GM21619 (cell line): Measurements from ENCODE around the gene MAP4K1.
"Not testable (repeated sequence)": the region's sequence is repeated elsewhere in the genome, so short reads cannot be mapped to it uniquely, and the experiment has no call there.

Experiments used
- ATAC-seq: cut with Tn5 transposase; IDR thresholded peaks from one replicate; pipeline ENCODE4 v1.9.1; 2021; ENCODE audit not compliant: unreplicated experiment

Gene MAP4K1

GRCh38 chr19:38579304-38579703 lies 38.4 kb downstream of the MAP4K1 start:
- not testable (repeated sequence) for ATAC-seq

DNA sequence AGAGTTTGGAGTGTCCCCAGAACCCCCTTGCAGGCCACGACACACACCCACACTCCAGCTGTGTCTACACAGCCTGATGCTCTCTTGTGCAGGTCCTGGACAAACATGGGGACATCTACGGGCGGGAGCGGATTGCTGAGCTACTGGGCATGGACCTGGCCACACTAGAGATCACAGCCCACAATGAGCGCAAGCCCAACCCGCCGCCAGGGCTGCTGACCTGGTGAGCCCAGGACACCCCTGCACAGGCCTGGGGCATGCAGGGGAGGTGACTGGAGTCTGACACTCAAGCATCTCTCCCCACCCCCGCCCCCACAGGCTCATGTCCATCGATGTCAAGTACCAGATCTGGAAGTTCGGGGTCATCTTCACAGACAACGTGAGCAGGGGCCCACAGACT lies 39.9 kb downstream of the MAP4K1 start:
- no peak for ATAC-seq

- no peak for ATAC-seq
Measured at GRCh38 chr19:38571682-38572081, 46.1 kb downstream of the MAP4K1 start.

DNA sequence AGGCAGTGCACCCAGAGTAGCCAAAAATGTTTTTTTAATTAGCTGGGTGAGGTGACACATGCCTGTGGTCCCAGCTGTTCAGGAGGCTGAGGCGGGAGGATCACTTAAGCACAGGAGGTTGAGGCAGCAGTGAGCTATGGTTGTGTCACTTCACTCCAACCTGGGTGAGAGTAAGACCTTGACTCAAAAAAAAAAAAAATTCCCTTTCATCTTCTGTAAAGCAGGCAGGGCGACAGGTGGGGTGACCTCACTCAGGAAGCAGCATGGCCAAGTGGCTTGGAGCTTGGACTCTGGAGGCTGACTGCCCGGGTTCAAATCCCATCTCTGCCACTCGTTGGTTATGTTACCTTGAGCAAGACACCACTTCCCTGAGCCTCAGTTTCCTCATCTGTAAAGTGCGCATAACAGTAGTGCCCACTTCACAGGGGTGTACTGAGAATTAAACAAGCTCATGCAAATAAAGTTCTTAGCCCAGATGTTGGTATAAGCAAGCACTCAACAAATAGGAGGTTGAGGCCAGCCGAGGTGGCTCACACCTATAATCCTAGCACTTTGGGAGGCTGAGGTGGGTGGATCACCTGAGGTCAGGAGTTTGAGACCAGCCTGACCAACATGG lies 48.3 kb downstream of the MAP4K1 start:
- no peak for ATAC-seq

DNA sequence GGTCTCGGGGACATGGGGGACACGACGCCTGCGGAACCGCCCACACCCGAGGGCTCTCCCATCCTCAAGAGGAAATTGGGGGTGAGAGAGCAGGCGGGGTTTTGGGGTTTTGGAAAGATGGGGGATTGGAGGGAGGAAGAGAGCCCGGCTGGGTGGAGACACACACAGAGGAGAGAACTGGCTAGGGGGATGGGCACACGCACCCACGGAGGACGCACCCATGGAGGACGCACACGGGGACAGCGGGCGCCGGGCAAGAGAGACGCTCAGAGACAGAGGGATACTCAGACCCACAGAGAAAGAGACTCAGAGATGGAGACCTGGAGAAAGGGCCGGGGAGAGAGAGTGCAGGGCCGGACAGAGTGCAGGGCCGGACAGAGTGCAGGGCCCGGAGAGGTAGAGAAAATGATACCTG lies 52.1 kb downstream of the MAP4K1 start:
- ATAC-seq, result no peak

DNA sequence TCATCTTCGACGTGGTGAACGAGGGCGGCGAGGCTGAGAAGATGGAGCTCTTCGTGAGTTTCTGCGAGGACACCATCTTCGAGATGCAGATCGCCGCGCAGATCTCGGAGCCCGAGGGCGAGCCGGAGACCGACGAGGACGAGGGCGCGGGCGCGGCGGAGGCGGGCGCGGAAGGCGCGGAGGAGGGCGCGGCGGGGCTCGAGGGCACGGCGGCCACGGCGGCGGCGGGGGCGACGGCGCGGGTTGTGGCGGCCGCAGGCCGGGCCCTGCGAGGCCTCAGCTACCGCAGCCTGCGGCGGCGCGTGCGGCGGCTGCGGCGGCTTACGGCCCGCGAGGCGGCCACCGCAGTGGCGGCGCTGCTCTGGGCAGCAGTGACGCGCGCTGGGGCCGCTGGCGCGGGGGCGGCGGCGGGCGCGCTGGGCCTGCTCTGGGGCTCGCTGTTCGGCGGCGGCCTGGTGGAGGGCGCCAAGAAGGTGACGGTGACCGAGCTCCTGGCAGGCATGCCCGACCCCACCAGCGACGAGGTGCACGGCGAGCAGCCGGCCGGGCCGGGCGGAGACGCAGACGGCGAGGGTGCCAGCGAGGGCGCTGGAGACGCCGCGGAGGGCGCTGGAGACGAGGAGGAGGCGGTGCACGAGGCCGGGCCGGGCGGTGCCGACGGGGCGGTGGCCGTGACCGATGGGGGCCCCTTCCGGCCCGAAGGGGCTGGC lies 52.6 kb downstream of the MAP4K1 start:
- ATAC-seq, result no peak

- no peak for ATAC-seq
Measured at GRCh38 chr19:38563475-38563874, 54.3 kb downstream of the MAP4K1 start.

- no peak for ATAC-seq
Measured at GRCh38 chr19:38562096-38562495, 55.7 kb downstream of the MAP4K1 start.

- ATAC-seq, result no peak
Measured at GRCh38 chr19:38561658-38562057, 56.1 kb downstream of the MAP4K1 start.

GRCh38 chr19:38561053-38561606 lies 56.6 kb downstream of the MAP4K1 start:
- no peak for ATAC-seq

- peak; percentile 65 for ATAC-seq
Measured at GRCh38 chr19:38559428-38560401, 58.0 kb downstream of the MAP4K1 start.

- ATAC-seq, result not testable (repeated sequence)
Measured at GRCh38 chr19:38558933-38559332, 58.8 kb downstream of the MAP4K1 start.

GRCh38 chr19:38557205-38557799 lies 60.5 kb downstream of the MAP4K1 start:
- ATAC-seq, result peak; percentile 37

- no peak for ATAC-seq
Measured at GRCh38 chr19:38556521-38557174, 61.1 kb downstream of the MAP4K1 start.

GRCh38 chr19:38555200-38555599 lies 62.6 kb downstream of the MAP4K1 start:
- no peak for ATAC-seq

DNA sequence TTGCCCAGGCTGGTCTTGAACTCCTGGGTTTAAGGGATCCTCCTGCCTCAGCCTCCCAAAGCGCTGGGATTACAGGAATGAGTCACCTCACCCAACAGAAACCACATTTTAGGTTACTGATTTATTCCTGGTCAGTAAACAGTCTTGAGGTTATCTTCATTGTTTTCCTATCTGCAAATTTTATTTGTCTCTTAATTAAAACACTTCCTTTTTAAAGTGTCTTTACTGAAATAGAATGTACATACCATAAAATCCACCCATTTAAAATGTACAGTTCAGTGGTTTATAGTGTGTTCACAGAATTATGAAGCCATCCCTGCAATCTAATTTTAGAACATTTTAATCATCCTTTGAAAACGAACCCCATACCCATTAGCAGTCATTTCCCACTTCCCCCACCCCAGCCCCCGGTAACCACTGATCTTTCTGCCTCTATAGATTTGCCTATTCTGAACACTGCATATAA lies 63.0 kb downstream of the MAP4K1 start:
- no peak for ATAC-seq

DNA sequence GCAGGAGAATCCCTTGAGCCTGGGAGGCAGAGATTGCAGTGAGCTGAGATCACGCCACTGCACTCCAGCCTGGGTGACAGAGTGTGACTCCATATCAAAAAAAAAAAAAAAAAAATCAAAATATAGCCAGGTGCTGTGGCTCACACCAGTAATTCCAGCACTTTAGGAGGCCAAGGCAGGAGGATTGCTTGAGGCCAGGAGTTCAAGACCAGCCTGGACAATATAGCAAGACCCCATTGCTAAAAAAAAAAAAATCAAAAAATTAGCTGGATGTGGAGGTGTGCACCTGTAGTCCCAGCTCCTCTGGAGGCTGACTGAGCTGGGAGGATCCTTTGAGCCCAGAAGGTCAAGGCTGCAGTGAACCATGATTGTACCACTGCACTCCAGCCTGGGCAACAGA lies 64.5 kb downstream of the MAP4K1 start:
- not testable (repeated sequence) for ATAC-seq

- ATAC-seq, result peak; percentile 61
Measured at GRCh38 chr19:38551450-38551813, 66.3 kb downstream of the MAP4K1 start.

DNA sequence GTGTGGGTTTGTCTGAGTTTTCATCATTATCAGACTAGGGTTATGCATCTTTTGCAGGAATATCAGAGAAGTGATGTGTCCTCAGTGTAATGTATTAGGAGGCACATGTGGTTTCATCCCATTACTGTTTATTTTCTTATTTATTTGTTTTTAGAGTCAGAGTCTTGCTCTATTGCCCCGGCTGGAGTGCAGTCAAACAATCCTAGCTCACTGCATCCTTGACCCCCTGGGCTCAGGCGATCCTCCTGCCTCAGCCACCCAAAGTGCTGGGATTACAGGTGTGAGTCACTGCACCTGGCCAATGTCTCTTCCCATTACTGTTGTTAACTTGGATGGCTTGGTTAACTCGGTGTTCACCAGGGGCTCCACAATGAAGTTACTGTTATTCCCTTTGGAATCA lies 67.4 kb downstream of the MAP4K1 start:
- no peak for ATAC-seq

GRCh38 chr19:38549942-38550341 lies 67.8 kb downstream of the MAP4K1 start:
- ATAC-seq, result no peak
